DOHH2 (cell line): ENCODE results near the gene IFNAR1.

Experiments
- CTCF ChIP-seq: fragments of 200-600 bp; sonication (generic); IDR thresholded peaks from one replicate; pipeline ENCODE4 v1.5.1; 2014; ENCODE audit warnings: antibody characterized with exemption, mild to moderate bottlenecking, low read depth, low read length; ENCODE audit not compliant: poor library complexity, severe bottlenecking
- EZH2phosphoT487 ChIP-seq: fragments of 200-600 bp; sonication (generic); IDR thresholded peaks from 2 replicates; pipeline ENCODE4 v1.6.1; 2017; ENCODE audit warnings: borderline replicate concordance, mild to moderate bottlenecking, antibody characterized with exemption, low read length, moderate library complexity, mixed read lengths

DNA sequence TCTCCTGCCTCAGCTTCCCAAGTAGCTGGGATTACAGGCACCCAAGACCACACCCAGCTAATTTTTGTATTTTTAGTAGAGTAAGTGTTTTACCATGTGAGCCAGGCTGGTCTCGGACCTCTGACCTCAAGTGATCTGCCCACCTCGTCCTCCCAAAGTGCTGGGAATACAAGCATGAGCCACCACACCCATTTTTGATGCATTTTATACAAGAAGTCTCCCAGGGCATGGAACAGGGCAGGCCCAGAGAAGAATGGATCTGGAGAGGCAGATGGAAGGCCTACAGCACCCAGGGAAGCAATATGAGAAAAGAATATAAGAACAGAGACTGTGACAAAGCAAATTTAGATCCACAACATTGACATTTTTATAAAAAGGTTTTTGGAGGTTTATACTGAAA is 18.8 kb upstream of the IFNAR1 start:
- no peak for TF ChIP-seq CTCF
- no peak for TF ChIP-seq EZH2phosphoT487
